Keratinocyte (primary cell): ENCODE data around the gene DEPDC5. TPM values are rescaled to one million over a fixed set of nuclear protein-coding genes. Genes with fewer than 3 reads are reported as not detected.

Experiments used
- DNase-seq: peaks from one replicate; pipeline ENCODE4 v3.0.0-alpha.2; 2011; ENCODE audit warnings: low read depth, missing footprints, low spot score
- FAIRE-seq: peaks from 2 replicates; lab custom pipeline; 2011; peaks lifted over from hg19 to GRCh38; lab: Jason Lieb, UNC
- H2AFZ ChIP-seq: 2 replicates; pipeline ENCODE4 v1.6.0; 2012; ENCODE audit warnings: low read length, control low read depth, inconsistent platforms; ENCODE audit not compliant: control insufficient read depth
- H3K27ac ChIP-seq: 2 replicates; pipeline ENCODE4 v1.5.1; 2011; ENCODE audit warnings: low read length; ENCODE audit not compliant: control insufficient read depth, insufficient read depth
- H3K27me3 ChIP-seq: 3 replicates; pipeline ENCODE4 v1.6.0; 2011; ENCODE audit warnings: low read length; ENCODE audit not compliant: control insufficient read depth, insufficient read depth; ENCODE audit errors: extremely low read depth
- H3K36me3 ChIP-seq, 2 experiments: 2 replicates in 1 of 2; 3 replicates in 1 of 2; pipeline ENCODE4 v1.5.1; 2011; ENCODE audit warnings: low read length in 2 of 2, mild to moderate bottlenecking in 1 of 2; ENCODE audit not compliant: control insufficient read depth in 2 of 2, insufficient read depth in 2 of 2; ENCODE audit errors: extremely low read depth in 1 of 2
- H3K4me1 ChIP-seq: 3 replicates; pipeline ENCODE4 v1.5.1; 2011; ENCODE audit warnings: low read length; ENCODE audit not compliant: control insufficient read depth, insufficient read depth; ENCODE audit errors: extremely low read depth
- H3K4me2 ChIP-seq: 3 replicates; pipeline ENCODE4 v1.6.0; 2011; ENCODE audit warnings: low read depth, low read length; ENCODE audit not compliant: control insufficient read depth, insufficient read depth; ENCODE audit errors: extremely low read depth
- H3K4me3 ChIP-seq, 3 experiments: fragments of 200-600 bp in 1 of 3; sonication (generic) in 1 of 3; 2 replicates in 2 of 3; 3 replicates in 1 of 3; pipeline ENCODE4 v1.5.1; 2011 to 2016; ENCODE audit warnings: low read length in 3 of 3, mild to moderate bottlenecking in 3 of 3, control low read depth in 2 of 3, inconsistent platforms in 1 of 3, low read depth in 1 of 3, mixed read lengths in 1 of 3, mixed run types in 1 of 3, moderate library complexity in 1 of 3; ENCODE audit not compliant: control insufficient read depth in 2 of 3, insufficient read depth in 2 of 3; ENCODE audit errors: extremely low read depth in 1 of 3
- H3K79me2 ChIP-seq: 2 replicates; pipeline ENCODE4 v1.6.0; 2012; ENCODE audit warnings: low read length; ENCODE audit not compliant: control insufficient read depth, insufficient read depth
- H3K9ac ChIP-seq: 3 replicates; pipeline ENCODE4 v1.6.0; 2011; ENCODE audit warnings: low read length; ENCODE audit not compliant: control insufficient read depth, insufficient read depth; ENCODE audit errors: extremely low read depth
- H3K9me1 ChIP-seq: 3 replicates; pipeline ENCODE4 v1.6.0; 2011; ENCODE audit warnings: low read length; ENCODE audit not compliant: control insufficient read depth, insufficient read depth; ENCODE audit errors: extremely low read depth
- H3K9me3 ChIP-seq: 2 replicates; pipeline ENCODE4 v1.5.1; 2012; ENCODE audit warnings: low read depth, low read length; ENCODE audit not compliant: control insufficient read depth
- H4K20me1 ChIP-seq: 3 replicates; pipeline ENCODE4 v1.6.0; 2011; ENCODE audit warnings: low read length; ENCODE audit not compliant: control insufficient read depth, insufficient read depth; ENCODE audit errors: extremely low read depth
- EZH2 ChIP-seq: IDR thresholded peaks from one replicate; pipeline ENCODE4 v1.6.1; 2012; ENCODE audit warnings: inconsistent platforms, mild to moderate bottlenecking, low read length, moderate library complexity
- dilution Hi-C: fragments of 300-500 bp; cut with MboI; formaldehyde crosslinking; loops from one replicate; pipeline ENCODE4 v1.7.0; 2020; ENCODE audit warnings: low sequenced_read_pairs; ENCODE audit not compliant: extremely low pct_ligation_motif_present
- polyA plus RNA-seq, 5 experiments: library from polyadenylated mRNA; depleted of rRNA in 3 of 5; stranded (reverse) in 3 of 5; stranded (forward) in 1 of 5; unstranded in 1 of 5; fragments of >200 nt; gene quantifications; 1 replicate in 1 of 5; 2 replicates in 3 of 5; 3 replicates in 1 of 5; pipeline versions ENCODE4 v1.2.1 to v1.2.3, GENCODE V29; 2011 to 2012; ENCODE audit warnings: missing spikeins in 2 of 5, low read depth in 1 of 5, low replicate concordance in 1 of 5
- TF ChIP-seq, protein P1 (sequence below), 3 experiments: IDR thresholded peaks in 1 of 3; conservative IDR thresholded peaks in 1 of 3; optimal IDR thresholded peaks in 1 of 3; 2 replicates in 2 of 3; 3 replicates in 1 of 3; pipeline versions ENCODE3 to v1.5.1; 2011; ENCODE audit warnings: low read length in 3 of 3, mild to moderate bottlenecking in 3 of 3, moderate library complexity in 2 of 3, control low read depth in 1 of 3, inconsistent platforms in 1 of 3; ENCODE audit not compliant: insufficient read depth in 2 of 3; ENCODE audit errors: extremely low read depth in 1 of 3

The DEPDC5 gene
- polyA plus RNA-seq, 1 donor (not counting 4 experiments of a cell fraction or from before 2014, with no cell fraction given), result 9.7 TPM

DNA sequence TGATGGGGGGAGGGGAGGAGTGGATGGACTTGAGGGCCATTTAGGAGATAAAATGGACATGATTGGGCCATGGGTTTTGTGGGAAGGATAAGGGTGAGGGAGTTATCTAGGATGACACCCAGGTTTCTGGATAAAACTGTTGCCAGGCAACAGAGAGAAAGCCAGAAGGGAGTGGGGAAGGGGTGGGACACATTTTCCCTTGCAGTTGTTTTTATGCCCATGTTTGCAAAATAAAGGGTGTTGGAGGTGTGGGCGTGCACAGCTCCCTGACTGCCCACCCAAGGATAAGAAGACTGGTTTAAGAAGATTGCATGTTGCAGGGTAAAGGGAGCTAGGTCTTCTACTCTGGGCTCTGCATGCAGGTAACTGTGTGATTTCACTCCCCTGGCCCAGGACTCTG is 172.2 kb downstream of the DEPDC5 start:
- DNase-seq (no peak), FAIRE-seq (no peak)
- H3K79me2 ChIP-seq, result no peaks in the 10 kb centered on the region
- H3K4me3 ChIP-seq, result no peak overlapping the region
- no peak overlapping the region for H3K4me2 ChIP-seq
- dilution Hi-C loops, result no loop called here
- no peak overlapping the region for H2AFZ ChIP-seq
- H3K9ac ChIP-seq, result no peak overlapping the region
- no peaks in the 10 kb centered on the region for H3K9me1 ChIP-seq
- no peaks in the 10 kb centered on the region for H3K4me1 ChIP-seq
- no peak overlapping the region for H3K27ac ChIP-seq
- TF ChIP-seq, protein P1, sequence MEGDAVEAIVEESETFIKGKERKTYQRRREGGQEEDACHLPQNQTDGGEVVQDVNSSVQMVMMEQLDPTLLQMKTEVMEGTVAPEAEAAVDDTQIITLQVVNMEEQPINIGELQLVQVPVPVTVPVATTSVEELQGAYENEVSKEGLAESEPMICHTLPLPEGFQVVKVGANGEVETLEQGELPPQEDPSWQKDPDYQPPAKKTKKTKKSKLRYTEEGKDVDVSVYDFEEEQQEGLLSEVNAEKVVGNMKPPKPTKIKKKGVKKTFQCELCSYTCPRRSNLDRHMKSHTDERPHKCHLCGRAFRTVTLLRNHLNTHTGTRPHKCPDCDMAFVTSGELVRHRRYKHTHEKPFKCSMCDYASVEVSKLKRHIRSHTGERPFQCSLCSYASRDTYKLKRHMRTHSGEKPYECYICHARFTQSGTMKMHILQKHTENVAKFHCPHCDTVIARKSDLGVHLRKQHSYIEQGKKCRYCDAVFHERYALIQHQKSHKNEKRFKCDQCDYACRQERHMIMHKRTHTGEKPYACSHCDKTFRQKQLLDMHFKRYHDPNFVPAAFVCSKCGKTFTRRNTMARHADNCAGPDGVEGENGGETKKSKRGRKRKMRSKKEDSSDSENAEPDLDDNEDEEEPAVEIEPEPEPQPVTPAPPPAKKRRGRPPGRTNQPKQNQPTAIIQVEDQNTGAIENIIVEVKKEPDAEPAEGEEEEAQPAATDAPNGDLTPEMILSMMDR (optimal IDR thresholded peaks at IDR 0.05 in 1 of 3, IDR thresholded peaks at IDR 0.05 in 1 of 3, conservative IDR thresholded peaks at IDR 0.05 in 1 of 3; ENCODE audit: extremely low read depth in 1 of 3, insufficient read depth in 2 of 3, low read length in 3 of 3), result no peak
- TF ChIP-seq EZH2, result no peak
- peaks cover 17% of the 10 kb centered on the region for H3K27me3 ChIP-seq
- H3K36me3 ChIP-seq, result no peaks in the 10 kb centered on the region
- no peaks in the 10 kb centered on the region for H4K20me1 ChIP-seq
- no peaks in the 10 kb centered on the region for H3K9me3 ChIP-seq

DNA sequence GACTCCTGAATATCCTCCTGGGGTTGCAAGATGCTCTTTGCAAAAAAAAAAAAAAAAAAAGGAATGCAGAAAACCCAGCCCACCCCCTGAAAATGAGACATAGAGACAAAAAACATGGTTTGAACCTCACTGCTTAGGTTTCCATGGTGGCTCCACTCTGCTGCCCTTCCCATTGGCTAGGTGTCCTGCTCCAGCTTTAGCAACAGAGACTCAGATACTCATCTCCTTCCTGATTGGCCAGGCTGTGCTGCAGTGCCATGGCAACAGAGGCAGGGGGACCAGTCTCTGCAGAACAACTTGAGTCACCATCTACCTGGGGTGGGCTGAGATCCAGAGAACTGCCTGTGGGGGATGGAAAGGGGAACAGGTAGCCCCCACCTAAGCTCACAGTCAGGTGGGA is 173.2 kb downstream of the DEPDC5 start:
- H3K36me3 ChIP-seq, result no peaks in the 10 kb centered on the region
- TF ChIP-seq, protein P1 (optimal IDR thresholded peaks at IDR 0.05 in 1 of 3, IDR thresholded peaks at IDR 0.05 in 1 of 3, conservative IDR thresholded peaks at IDR 0.05 in 1 of 3; ENCODE audit: extremely low read depth in 1 of 3, insufficient read depth in 2 of 3, low read length in 3 of 3), result no peak
- TF ChIP-seq EZH2, result no peak
- FAIRE-seq, result no peak
- H3K27me3 ChIP-seq, result peaks cover 17% of the 10 kb centered on the region
- no peaks in the 10 kb centered on the region for H3K79me2 ChIP-seq
- no peaks in the 10 kb centered on the region for H3K9me1 ChIP-seq
- H3K4me1 ChIP-seq, result no peaks in the 10 kb centered on the region
- DNase-seq, result no peak
- no peak overlapping the region for H3K4me3 ChIP-seq
- no peak overlapping the region for H2AFZ ChIP-seq
- no peaks in the 10 kb centered on the region for H4K20me1 ChIP-seq
- H3K4me2 ChIP-seq, result no peak overlapping the region
- H3K9ac ChIP-seq, result no peak overlapping the region
- dilution Hi-C loops, result no loop called here
- H3K9me3 ChIP-seq, result no peaks in the 10 kb centered on the region
- no peak overlapping the region for H3K27ac ChIP-seq
